ENCODE results near the gene ARSG.

Gene ARSG

GRCh38 chr17:68425979-68426378 is 134.7 kb downstream of the ARSG start:
- H3K27ac ChIP-seq: no peak overlapping the region
- TF ChIP-seq ZFX (IDR thresholded peaks at IDR 0.05): no peak
- no peak for TF ChIP-seq CTCF (conservative IDR thresholded peaks at IDR 0.05)

- no peak for TF ChIP-seq ZFX (IDR thresholded peaks at IDR 0.05)
- TF ChIP-seq CTCF (conservative IDR thresholded peaks at IDR 0.05): no peak
- no peak overlapping the region for H3K27ac ChIP-seq
Measured at GRCh38 chr17:68427575-68427974, 136.3 kb downstream of the ARSG start.

- no peak overlapping the region for H3K27ac ChIP-seq
- TF ChIP-seq ZFX (IDR thresholded peaks at IDR 0.05): no peak
- no peak for TF ChIP-seq CTCF (conservative IDR thresholded peaks at IDR 0.05)
Measured at GRCh38 chr17:68428498-68429172, 137.3 kb downstream of the ARSG start.

GRCh38 chr17:68429881-68430280 is 138.6 kb downstream of the ARSG start:
- TF ChIP-seq CTCF (conservative IDR thresholded peaks at IDR 0.05) (no peak), ZFX (IDR thresholded peaks at IDR 0.05) (no peak)
- H3K27ac ChIP-seq: no peak overlapping the region

- no peak overlapping the region for H3K27ac ChIP-seq
- TF ChIP-seq ZFX (IDR thresholded peaks at IDR 0.05) (no peak), CTCF (conservative IDR thresholded peaks at IDR 0.05) (no peak)
Measured at GRCh38 chr17:68431045-68431608, 139.8 kb downstream of the ARSG start.

- TF ChIP-seq ZFX (IDR thresholded peaks at IDR 0.05) (no peak), CTCF (conservative IDR thresholded peaks at IDR 0.05) (no peak; the same call in 1 of the 2 replicates)
- H3K27ac ChIP-seq: no peak overlapping the region
Measured at GRCh38 chr17:68431661-68432071, 140.4 kb downstream of the ARSG start.

GRCh38 chr17:68432086-68432864 is 141.0 kb downstream of the ARSG start:
- H3K27ac ChIP-seq: no peak overlapping the region
- TF ChIP-seq ZFX (IDR thresholded peaks at IDR 0.05): no peak
- no peak; the same call in 1 of the 2 replicates for TF ChIP-seq CTCF (conservative IDR thresholded peaks at IDR 0.05)

Data from C4-2B (cell line).